ENCODE results near the gene BARX1.

BARX1 gene, protein sequence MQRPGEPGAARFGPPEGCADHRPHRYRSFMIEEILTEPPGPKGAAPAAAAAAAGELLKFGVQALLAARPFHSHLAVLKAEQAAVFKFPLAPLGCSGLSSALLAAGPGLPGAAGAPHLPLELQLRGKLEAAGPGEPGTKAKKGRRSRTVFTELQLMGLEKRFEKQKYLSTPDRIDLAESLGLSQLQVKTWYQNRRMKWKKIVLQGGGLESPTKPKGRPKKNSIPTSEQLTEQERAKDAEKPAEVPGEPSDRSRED

GRCh38 chr9:93955111-93955980, at the start of gene BARX1:
BARX1 (minus strand) TSS chr9:93955355; CDS start chr9:93955146, 209 bp downstream.
- intact Hi-C loops (cut with micrococcal nuclease), result loop anchor here (5.0 kb wide), 1 partner anchor 212 kb away; no protein-coding TSS in a partner anchor
- H3K9me3 Mint-ChIP-seq, result no peaks in the 10 kb centered on the region
- H3K4me3 Mint-ChIP-seq, result peak within 1 kb of the TSS; percentile 54
- H3K4me1 Mint-ChIP-seq (ENCODE audit: low read depth), result peaks cover 64% of the 10 kb centered on the region
- no peak within 1 kb of the TSS for H3K27ac Mint-ChIP-seq
- H3K27me3 Mint-ChIP-seq, result peaks cover 91% of the 10 kb centered on the region
- H3K36me3 Mint-ChIP-seq (ENCODE audit: low read depth), result no peaks in the 10 kb centered on the region

DNA sequence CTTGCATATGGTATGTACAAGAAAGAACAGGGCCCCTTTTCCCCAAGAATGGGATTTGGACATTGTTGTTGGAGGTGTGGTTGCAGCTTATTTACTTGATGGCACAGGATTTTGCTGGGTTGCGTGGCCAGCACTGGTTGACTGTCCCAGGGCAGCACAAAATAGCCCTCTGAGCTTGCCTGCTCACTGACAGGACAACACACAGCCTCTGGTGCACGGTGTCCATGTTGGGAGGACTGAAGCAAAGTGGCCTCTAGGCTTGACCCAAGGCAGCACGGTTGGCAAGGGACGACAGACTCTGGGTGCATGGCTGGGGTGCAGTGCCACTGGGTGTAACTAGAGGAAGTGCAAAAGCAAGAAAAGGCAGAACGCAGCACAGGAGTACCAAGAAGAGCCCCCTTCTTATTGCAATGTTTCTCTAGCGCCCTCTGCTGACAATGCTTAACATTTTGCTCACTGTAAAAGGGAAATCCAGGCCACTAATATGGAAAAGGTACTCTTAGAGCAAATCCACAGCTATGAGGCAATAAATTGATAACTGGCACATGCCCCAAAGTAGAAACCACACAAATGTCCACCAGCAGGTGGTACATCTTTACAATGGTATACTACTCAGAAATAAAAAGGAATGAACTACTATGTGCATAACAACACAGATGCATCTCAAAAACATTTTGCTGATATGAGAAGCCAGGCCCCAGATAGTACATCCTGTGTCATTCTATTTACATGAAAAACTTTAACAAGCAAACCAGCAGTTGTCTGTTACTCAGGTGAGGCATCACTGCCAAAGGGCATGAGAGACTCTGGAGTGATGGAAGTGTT, 47.4 kb upstream of the BARX1 start:
- Mint-ChIP-seq H3K27me3 (peaks cover 8% of the 10 kb centered on the region), H3K9me3 (no peaks in the 10 kb centered on the region), H3K36me3 (ENCODE audit: low read depth) (no peaks in the 10 kb centered on the region), H3K27ac (no peak overlapping the region), H3K4me1 (ENCODE audit: low read depth) (peaks cover 5% of the 10 kb centered on the region), H3K4me3 (no peak overlapping the region)
- intact Hi-C loops (cut with micrococcal nuclease), result no loop called here

DNA sequence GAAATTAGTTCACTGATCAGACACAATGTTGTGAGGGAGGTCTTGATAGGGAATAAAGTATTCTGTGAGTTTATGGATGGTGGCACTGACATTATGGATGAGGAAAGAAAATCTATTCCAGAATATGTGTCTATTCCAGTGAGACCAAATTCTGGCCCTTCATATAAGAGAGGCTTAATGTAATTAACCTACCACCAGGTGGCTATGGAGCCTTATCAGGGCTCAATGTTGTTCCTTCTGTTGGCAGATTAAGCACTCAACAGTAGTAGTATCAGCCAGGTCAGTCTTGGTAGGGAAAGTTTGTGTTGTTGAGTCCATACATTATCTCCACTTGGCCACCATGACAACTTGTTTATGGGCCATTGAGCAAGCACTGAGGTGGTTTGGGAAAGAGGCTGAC, 41.7 kb upstream of the BARX1 start:
- no peaks in the 10 kb centered on the region for H3K36me3 Mint-ChIP-seq (ENCODE audit: low read depth)
- H3K9me3 Mint-ChIP-seq, result no peaks in the 10 kb centered on the region
- peaks cover 10% of the 10 kb centered on the region for H3K27me3 Mint-ChIP-seq
- H3K27ac Mint-ChIP-seq, result no peak overlapping the region
- no peaks in the 10 kb centered on the region for H3K4me1 Mint-ChIP-seq (ENCODE audit: low read depth)
- no peak overlapping the region for H3K4me3 Mint-ChIP-seq
- intact Hi-C loops (cut with micrococcal nuclease), result no loop called here

DNA sequence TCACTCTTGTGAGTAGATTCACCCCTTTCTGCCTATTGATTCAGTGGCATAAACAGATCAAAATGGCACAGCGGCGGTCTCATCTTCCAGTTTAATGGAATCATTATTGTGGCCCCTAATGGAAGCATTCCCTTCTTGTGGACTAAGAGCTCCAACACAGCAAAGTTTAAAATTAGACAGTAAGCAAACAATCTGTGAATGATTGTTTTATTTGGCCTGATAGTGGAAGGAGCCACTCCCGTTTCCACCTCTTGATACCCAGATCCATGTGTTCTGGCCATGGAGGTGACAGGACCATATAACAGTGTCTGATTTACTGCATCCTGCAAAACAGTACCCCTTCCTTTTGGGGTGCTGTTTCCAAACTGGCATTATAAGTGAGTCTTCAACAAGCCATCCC, 41.2 kb upstream of the BARX1 start:
- H3K4me3 Mint-ChIP-seq, result no peak overlapping the region
- H3K27ac Mint-ChIP-seq, result no peak overlapping the region

DNA sequence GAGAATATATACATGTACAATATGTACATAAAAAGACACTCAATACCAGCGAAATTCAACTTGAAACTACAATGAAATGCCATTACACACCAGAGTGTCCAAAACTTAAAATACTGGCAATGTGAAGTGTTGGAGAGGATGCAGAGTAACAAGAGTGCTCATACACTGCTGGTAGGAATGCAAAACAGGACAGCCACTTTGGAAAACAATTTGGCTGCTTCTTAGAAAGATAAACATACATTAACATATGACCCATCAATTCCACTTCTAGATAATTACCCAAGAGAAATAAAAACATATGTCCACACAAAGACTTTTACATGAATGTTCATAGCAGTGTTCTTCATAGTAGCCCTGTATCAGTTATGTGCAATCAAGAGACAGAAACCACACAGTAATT, 39.4 kb upstream of the BARX1 start:
- no peak overlapping the region for H3K27ac Mint-ChIP-seq
- H3K36me3 Mint-ChIP-seq (ENCODE audit: low read depth), result no peaks in the 10 kb centered on the region
- no peaks in the 10 kb centered on the region for H3K4me1 Mint-ChIP-seq (ENCODE audit: low read depth)
- no peak overlapping the region for H3K4me3 Mint-ChIP-seq
- peaks cover 19% of the 10 kb centered on the region for H3K9me3 Mint-ChIP-seq
- intact Hi-C loops (cut with micrococcal nuclease), result no loop called here
- peaks cover 12% of the 10 kb centered on the region for H3K27me3 Mint-ChIP-seq

More for the DNA sequence above, 41.2 kb upstream of the BARX1 start:
- peaks cover 11% of the 10 kb centered on the region for H3K27me3 Mint-ChIP-seq
- H3K4me1 Mint-ChIP-seq (ENCODE audit: low read depth), result no peaks in the 10 kb centered on the region
- H3K36me3 Mint-ChIP-seq (ENCODE audit: low read depth), result no peaks in the 10 kb centered on the region
- peaks cover 1% of the 10 kb centered on the region for H3K9me3 Mint-ChIP-seq
- intact Hi-C loops (cut with micrococcal nuclease), result no loop called here

GRCh38 chr9:93994132-93994531, 39.0 kb upstream of the BARX1 start:
- H3K4me3 Mint-ChIP-seq, result no peak overlapping the region
- H3K27ac Mint-ChIP-seq, result no peak overlapping the region
- intact Hi-C loops (cut with micrococcal nuclease), result no loop called here
- H3K27me3 Mint-ChIP-seq, result peaks cover 13% of the 10 kb centered on the region
- H3K9me3 Mint-ChIP-seq, result peaks cover 23% of the 10 kb centered on the region
- no peaks in the 10 kb centered on the region for H3K36me3 Mint-ChIP-seq (ENCODE audit: low read depth)
- no peaks in the 10 kb centered on the region for H3K4me1 Mint-ChIP-seq (ENCODE audit: low read depth)

DNA sequence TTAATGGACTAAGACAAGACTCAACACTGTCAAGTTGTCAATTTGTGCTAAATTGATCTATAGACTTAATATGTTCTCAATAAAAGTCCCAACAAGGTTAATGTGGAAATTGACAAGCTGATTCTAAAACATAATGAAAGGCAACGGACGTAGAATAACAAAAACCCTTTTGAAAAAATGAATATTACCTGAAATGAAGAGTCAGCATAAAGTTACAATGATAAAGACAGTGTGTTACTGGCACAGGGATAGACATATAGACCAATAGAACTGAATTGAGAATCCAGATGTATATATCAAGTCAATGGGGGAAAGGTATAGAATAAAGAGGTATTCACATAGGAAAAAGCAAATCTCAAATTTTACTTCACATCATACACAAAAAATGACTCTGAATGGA, 37.7 kb upstream of the BARX1 start:
- Mint-ChIP-seq H3K9me3 (peaks cover 23% of the 10 kb centered on the region), H3K27me3 (peaks cover 14% of the 10 kb centered on the region), H3K27ac (no peak overlapping the region), H3K4me1 (ENCODE audit: low read depth) (no peaks in the 10 kb centered on the region), H3K4me3 (no peak overlapping the region), H3K36me3 (ENCODE audit: low read depth) (no peaks in the 10 kb centered on the region)
- intact Hi-C loops (cut with micrococcal nuclease), result no loop called here

GRCh38 chr9:93990448-93990847, 35.3 kb upstream of the BARX1 start:
- Mint-ChIP-seq H3K27ac (no peak overlapping the region), H3K27me3 (peaks cover 19% of the 10 kb centered on the region), H3K4me3 (no peak overlapping the region), H3K4me1 (ENCODE audit: low read depth) (no peaks in the 10 kb centered on the region), H3K9me3 (peaks cover 42% of the 10 kb centered on the region), H3K36me3 (ENCODE audit: low read depth) (no peaks in the 10 kb centered on the region)
- intact Hi-C loops (cut with micrococcal nuclease), result no loop called here

DNA sequence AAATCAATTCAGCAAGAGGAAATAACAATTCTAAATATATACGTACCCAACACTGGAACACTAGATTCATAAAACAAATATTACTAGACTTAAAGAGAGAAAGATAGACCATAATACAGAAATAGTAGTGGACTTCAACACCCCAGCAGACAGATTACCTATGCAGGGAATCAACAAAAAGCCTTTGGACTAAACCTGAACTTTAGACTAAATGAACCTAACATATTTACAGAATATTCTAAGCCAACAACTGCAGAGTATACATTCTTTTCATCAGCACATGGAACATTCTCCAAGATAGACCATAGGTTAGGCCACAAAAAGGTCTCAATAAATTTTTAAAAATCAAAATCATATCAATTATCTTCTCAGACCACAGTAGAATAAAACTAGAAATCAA, 32.9 kb upstream of the BARX1 start:
- Mint-ChIP-seq H3K36me3 (ENCODE audit: low read depth) (no peaks in the 10 kb centered on the region), H3K9me3 (peaks cover 42% of the 10 kb centered on the region), H3K27ac (no peak overlapping the region), H3K4me3 (no peak overlapping the region), H3K4me1 (ENCODE audit: low read depth) (no peaks in the 10 kb centered on the region), H3K27me3 (peaks cover 16% of the 10 kb centered on the region)
- intact Hi-C loops (cut with micrococcal nuclease), result no loop called here

DNA sequence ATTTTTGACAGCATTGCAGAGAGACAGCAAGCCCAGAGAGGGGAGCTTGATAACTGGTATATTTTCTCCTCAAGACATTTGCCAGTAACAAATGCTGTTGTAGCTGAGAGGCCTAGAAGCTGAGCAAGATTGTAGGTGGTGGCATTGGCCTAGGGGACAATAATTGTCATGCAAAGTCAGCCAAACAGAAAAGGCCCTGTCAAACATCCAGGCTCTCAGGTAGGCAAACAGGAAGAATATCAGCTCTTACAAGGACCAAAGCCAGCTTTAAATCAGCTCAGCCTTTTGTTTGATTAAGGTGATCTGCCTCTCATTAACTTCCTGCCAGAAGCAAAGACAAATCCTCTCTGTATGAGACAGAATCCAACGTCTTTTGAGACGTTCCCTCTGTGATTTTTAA, 29.7 kb upstream of the BARX1 start:
- Mint-ChIP-seq H3K27me3 (peaks cover 20% of the 10 kb centered on the region), H3K36me3 (ENCODE audit: low read depth) (no peaks in the 10 kb centered on the region), H3K4me1 (ENCODE audit: low read depth) (no peaks in the 10 kb centered on the region), H3K4me3 (no peak overlapping the region), H3K27ac (no peak overlapping the region), H3K9me3 (peaks cover 26% of the 10 kb centered on the region)
- intact Hi-C loops (cut with micrococcal nuclease), result no loop called here

DNA sequence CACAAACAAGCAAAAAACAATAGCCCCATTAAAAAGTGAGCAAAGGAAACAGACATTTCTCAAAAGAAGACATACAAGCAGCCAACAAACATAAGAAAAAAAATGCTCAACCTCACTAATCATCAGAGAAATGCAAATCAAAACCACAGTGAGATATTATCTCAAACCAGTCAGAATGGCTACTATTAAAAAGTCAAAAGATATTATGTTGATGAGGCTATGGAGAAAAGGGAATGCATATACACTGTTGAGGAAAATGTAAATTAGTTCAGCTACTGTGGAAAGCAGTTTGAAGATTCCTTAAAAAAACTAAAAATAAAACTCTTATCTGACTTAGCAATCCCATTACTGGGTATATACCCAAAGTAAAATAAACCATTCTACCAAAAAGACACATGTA, 28.7 kb upstream of the BARX1 start:
- Mint-ChIP-seq H3K4me3 (no peak overlapping the region), H3K27me3 (peaks cover 23% of the 10 kb centered on the region), H3K9me3 (peaks cover 19% of the 10 kb centered on the region), H3K27ac (no peak overlapping the region), H3K4me1 (ENCODE audit: low read depth) (no peaks in the 10 kb centered on the region), H3K36me3 (ENCODE audit: low read depth) (no peaks in the 10 kb centered on the region)
- intact Hi-C loops (cut with micrococcal nuclease), result no loop called here

GRCh38 chr9:93979721-93980120, 24.6 kb upstream of the BARX1 start:
- intact Hi-C loops (cut with micrococcal nuclease), result no loop called here
- Mint-ChIP-seq H3K27me3 (peaks cover 25% of the 10 kb centered on the region), H3K4me1 (ENCODE audit: low read depth) (no peaks in the 10 kb centered on the region), H3K9me3 (no peaks in the 10 kb centered on the region), H3K4me3 (no peak overlapping the region), H3K36me3 (ENCODE audit: low read depth) (no peaks in the 10 kb centered on the region), H3K27ac (no peak overlapping the region)

DNA sequence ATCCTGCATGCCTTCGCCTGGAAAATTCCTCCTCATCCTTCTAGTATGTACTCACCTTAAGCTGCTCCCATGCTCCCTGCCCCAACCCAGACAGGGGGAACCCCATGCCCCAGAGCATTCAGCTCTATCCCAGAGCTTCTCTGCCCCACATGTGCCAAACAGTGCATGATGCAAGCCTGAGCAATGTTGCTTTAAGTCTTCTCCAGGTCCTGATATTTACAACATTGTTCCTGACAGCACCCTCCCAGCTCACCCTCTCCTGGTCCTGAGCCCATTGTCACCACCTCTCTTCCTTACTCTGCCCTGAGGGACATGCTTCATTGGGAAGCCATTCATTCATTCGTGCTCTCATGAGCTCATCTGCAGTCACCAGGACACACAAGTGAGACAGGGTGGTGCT, 23.4 kb upstream of the BARX1 start:
- peaks cover 22% of the 10 kb centered on the region for H3K27me3 Mint-ChIP-seq
- H3K27ac Mint-ChIP-seq, result no peak overlapping the region
- H3K36me3 Mint-ChIP-seq (ENCODE audit: low read depth), result no peaks in the 10 kb centered on the region
- H3K4me3 Mint-ChIP-seq, result no peak overlapping the region
- no peaks in the 10 kb centered on the region for H3K4me1 Mint-ChIP-seq (ENCODE audit: low read depth)
- intact Hi-C loops (cut with micrococcal nuclease), result no loop called here
- H3K9me3 Mint-ChIP-seq, result peaks cover 1% of the 10 kb centered on the region

DNA sequence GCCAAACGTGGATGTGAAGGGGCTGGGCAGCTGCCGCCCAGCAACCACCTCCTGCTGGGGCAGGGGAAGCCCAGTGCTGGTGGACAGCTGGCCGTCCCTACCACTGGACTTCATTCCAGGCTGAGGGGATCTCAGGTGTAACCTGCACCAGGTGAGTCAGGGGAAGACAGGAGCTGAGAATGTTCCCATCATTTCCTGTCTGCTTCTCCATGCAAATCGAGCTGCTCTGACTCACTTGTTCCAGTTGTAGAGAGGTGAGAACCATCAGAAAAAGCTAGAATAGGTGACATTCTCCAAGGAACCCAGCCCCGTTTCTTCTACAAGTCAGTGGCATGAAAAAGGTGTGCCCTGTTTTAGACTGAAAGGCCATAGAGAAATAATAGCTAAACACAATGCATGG, 21.8 kb upstream of the BARX1 start:
- intact Hi-C loops (cut with micrococcal nuclease), result no loop called here
- H3K9me3 Mint-ChIP-seq, result peaks cover 16% of the 10 kb centered on the region
- H3K27me3 Mint-ChIP-seq, result peaks cover 27% of the 10 kb centered on the region
- no peak overlapping the region for H3K27ac Mint-ChIP-seq
- no peaks in the 10 kb centered on the region for H3K4me1 Mint-ChIP-seq (ENCODE audit: low read depth)
- no peak overlapping the region for H3K4me3 Mint-ChIP-seq
- H3K36me3 Mint-ChIP-seq (ENCODE audit: low read depth), result no peaks in the 10 kb centered on the region

Measured in dendritic cell treated with granulocyte-macrophage colony-stimulating factor and Interleukin-4, amounts not matched to agents 40 ng/mL and 50 ng/mL, for 4 days (primary cell).